Heart left ventricle (tissue), 16 donors: ENCODE data around the gene ZSCAN10. TPM values are rescaled to one million over a fixed set of nuclear protein-coding genes. Genes with fewer than 3 reads are reported as not detected.

Experiments used
- ATAC-seq, 4 donors: fragments of 200-7000 bp; cut with Tn5 transposase; one replicate each; pipeline ENCODE4 v1.9.1; 2020 to 2022; ENCODE audit warnings: moderate library complexity in 4 of 4, mild to moderate bottlenecking in 3 of 4, moderate number of reproducible peaks in 1 of 4
- DNase-seq, 5 donors: peaks; one replicate each; pipeline ENCODE4 v3.0.0-alpha.2; 2020
- H3K27ac ChIP-seq, 12 donors: fragments of 200-600 bp; sonication (generic) in 4 of 12; one replicate each; pipeline versions ENCODE4 v1.5.0 to v1.8.0; 2016 to 2022; ENCODE audit warnings: mild to moderate bottlenecking in 2 of 12
- H3K27me3 ChIP-seq, 9 donors: fragments of 200-600 bp; sonication (generic) in 2 of 9; one replicate each; pipeline versions ENCODE4 v1.5.1 to v1.8.0; 2016 to 2022; ENCODE audit warnings: mild to moderate bottlenecking in 3 of 9
- H3K36me3 ChIP-seq, 9 donors: fragments of 200-600 bp; sonication (generic) in 2 of 9; one replicate each; pipeline versions ENCODE4 v1.5.0 to v1.8.0; 2018 to 2022; ENCODE audit warnings: mild to moderate bottlenecking in 2 of 9
- H3K4me1 ChIP-seq, 12 donors: fragments of 200-600 bp; sonication (generic) in 4 of 12; one replicate each; pipeline versions ENCODE4 v1.5.0 to v1.8.0; 2016 to 2022; ENCODE audit warnings: mild to moderate bottlenecking in 3 of 12
- H3K4me3 ChIP-seq, 12 donors: fragments of 200-600 bp; sonication (generic) in 4 of 12; one replicate each; pipeline versions ENCODE4 v1.5.0 to v1.8.0; 2017 to 2022; ENCODE audit warnings: mild to moderate bottlenecking in 9 of 12, moderate library complexity in 4 of 12
- H3K9me3 ChIP-seq, 12 donors: fragments of 200-600 bp; sonication (generic) in 4 of 12; one replicate each; pipeline versions ENCODE4 v1.5.0 to v1.8.0; 2016 to 2022; ENCODE audit warnings: mild to moderate bottlenecking in 1 of 12
- POLR2A ChIP-seq, 2 donors: fragments of 450-650 bp; IDR thresholded peaks; one replicate each; pipeline ENCODE4 v1.6.1; 2017; ENCODE audit warnings: antibody characterized with exemption in 2 of 2, mild to moderate bottlenecking in 2 of 2, moderate library complexity in 2 of 2
- WGBS, 4 donors: extraction: QIAGEN DNeasy Blood & Tissue Kit in 2 of 4; methylation state at CpG; one replicate each; pipeline versions ENCODE4 v1.1.5 to v1.1.7; 2013 to 2018; 5-methylcytosine and 5-hydroxymethylcytosine counted together
- intact Hi-C, 10 donors: fragments of 100-400 bp; cut with DNase I; formaldehyde crosslinking; loops; one replicate each; pipeline versions ENCODE4 v1.11.1 to v1.14.2; 2022
- polyA plus RNA-seq, 2 donors: library from polyadenylated mRNA; stranded (reverse); fragments of 200-250 nt; gene quantifications; one replicate each; pipeline ENCODE4 v1.2.3, GENCODE V29; 2013
- total RNA-seq, 9 donors: library from RNA; depleted of rRNA in 2 of 9; stranded (reverse); fragments of >200 nt in 2 of 9; fragmentation: NEBNext Ultra II Directional in 3 of 9; extraction: Animal tissue kit (Norgen Biotek cat#: 25700) in 3 of 9; gene quantifications; one replicate each; pipeline versions ENCODE4 v1.1.0 to v1.2.4, GENCODE V29; 2016 to 2023
- TF ChIP-seq, protein P1 (sequence below), 12 donors: fragments of 200-600 bp; sonication (generic) in 4 of 12; IDR thresholded peaks; one replicate each; pipeline versions ENCODE4 v1.5.0 to v1.8.0; 2018 to 2022; ENCODE audit warnings: antibody characterized with exemption in 12 of 12, mild to moderate bottlenecking in 5 of 12
- donor health status: ischemic (EF 13 %, LVEDD 7.1; RV severe dilation, severe dysfunction).
- donor health status: healthy with polysubstance abuse.
- donor health status: DM: no; HTN: yes; CAD: no.
- donor health status: DM: no; HTN: no; CAD: no.
- donor health status: ischemic (EF 25% LVEDD 6.9; RV normal size, moderate dysfunction).
- donor health status: ischemic (EF 25% LVEDD 5.7; RV mildly dilated, moderate dysfunction).
- donor health status: healthy.
- donor health status: DM: yes; HTN: yes; CAD: no.
- donor health status: ischemic (EF 35%, LVEDD 5.7; RV mildly dilated, moderate dysfunction).
- donor health status: nonischemic (EF 11% LVEDD 7.7; RV severe dilation, severe dysfunction).
- donor health status: DM: yes; HTN: yes; CAD: no.
- donor health status: PGD.
- donor health status: ischemic (EF 29% LVEDD 5.4; RV normal size, mild dysfunction).
- donor health status: nonischemic (EF 23%, LVEDD 6.1; RV moderate dilation, normal function).

The ZSCAN10 gene
- total and polyA plus RNA-seq, 11 donors, result not detected

DNA sequence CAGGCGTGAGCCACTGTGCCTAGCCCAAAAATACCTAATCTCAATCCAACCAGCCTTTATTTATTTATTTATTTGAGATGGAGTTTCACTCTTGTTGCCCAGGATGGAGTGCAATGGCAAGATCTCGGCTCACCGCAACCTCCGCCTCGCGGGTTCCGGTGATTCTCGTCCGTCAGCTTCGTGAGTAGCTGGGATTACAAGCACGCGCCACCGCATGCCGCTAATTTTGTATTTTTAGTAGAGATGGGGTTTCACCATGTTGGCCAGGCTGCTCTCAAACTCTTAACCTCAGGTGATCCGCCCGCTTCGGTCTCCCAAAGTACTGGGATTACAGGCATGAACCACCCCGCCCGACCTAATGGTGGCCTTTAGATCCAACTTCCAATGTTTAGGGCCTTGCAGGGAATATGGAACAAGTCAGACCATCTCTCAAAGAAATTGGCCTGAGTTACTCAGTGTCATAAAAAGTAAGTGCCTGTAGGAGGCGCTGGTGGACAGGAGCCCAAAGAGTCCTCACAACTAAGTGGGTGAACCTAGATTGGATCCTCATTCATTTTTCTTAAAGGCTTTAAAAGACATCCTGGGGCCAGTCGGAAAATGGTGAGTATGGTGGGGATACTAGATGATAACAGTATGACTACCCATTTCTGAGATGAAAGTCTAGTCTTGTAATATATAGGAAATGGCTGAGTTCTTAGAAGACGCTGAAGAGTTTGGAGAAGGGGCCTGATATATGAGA lies 4.6 kb downstream of the ZSCAN10 start:
- TF ChIP-seq, protein P1, sequence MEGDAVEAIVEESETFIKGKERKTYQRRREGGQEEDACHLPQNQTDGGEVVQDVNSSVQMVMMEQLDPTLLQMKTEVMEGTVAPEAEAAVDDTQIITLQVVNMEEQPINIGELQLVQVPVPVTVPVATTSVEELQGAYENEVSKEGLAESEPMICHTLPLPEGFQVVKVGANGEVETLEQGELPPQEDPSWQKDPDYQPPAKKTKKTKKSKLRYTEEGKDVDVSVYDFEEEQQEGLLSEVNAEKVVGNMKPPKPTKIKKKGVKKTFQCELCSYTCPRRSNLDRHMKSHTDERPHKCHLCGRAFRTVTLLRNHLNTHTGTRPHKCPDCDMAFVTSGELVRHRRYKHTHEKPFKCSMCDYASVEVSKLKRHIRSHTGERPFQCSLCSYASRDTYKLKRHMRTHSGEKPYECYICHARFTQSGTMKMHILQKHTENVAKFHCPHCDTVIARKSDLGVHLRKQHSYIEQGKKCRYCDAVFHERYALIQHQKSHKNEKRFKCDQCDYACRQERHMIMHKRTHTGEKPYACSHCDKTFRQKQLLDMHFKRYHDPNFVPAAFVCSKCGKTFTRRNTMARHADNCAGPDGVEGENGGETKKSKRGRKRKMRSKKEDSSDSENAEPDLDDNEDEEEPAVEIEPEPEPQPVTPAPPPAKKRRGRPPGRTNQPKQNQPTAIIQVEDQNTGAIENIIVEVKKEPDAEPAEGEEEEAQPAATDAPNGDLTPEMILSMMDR (IDR thresholded peaks at IDR 0.05), result peak; percentile 23 to 58 (median 49)
- no peak for TF ChIP-seq POLR2A (IDR thresholded peaks at IDR 0.05)
- Histone ChIP-seq H3K4me1 (peaks cover 0 to 15% (median under 1%) of the 10 kb centered on the region in 12 donors), H3K9me3 (no peaks in the 10 kb centered on the region), H3K27me3 (peaks cover 0 to 11% (median 0%) of the 10 kb centered on the region in 9 donors), H3K36me3 (no peaks in the 10 kb centered on the region), H3K4me3 (no peak overlapping the region), H3K27ac (no peak overlapping the region)
- WGBS, 4 donors, result 82 to 93% (median 90%) methylated on average over 22 of the region's 22 CpGs
- DNase-seq, result no peak
- intact Hi-C loops, result loop anchor here in 3 of 10 donors (5.0 kb wide), 3 partner anchors 32 to 73 kb away; no protein-coding TSS in a partner anchor
- no peak for ATAC-seq

DNA sequence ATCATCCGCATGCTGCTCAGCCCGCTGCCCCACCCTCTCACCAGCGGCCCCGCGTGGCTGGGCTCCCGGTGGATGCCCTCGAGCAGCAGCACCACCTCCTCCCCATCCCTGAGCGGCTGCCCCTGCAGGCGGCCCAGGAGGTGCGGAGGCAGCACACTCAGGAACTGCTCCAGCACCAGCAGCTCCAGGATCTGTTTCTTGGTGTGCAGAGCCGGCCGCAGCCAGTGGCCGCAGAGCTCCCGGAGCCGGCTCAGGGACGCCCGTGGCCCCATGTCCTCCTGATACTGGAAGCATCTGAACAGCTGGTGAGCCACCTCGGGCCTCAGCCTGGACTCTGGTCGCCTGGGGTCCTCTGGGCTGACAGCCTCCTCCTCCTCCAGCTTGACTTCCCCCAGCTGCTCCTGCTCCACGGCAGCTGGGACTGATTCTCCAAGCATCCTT lies 6.6 kb downstream of the ZSCAN10 start:
- H3K27ac ChIP-seq, result no peak overlapping the region
- DNase-seq, result no peak
- H3K36me3 ChIP-seq, result no peaks in the 10 kb centered on the region
- intact Hi-C loops, result loop anchor here in 3 of 10 donors (5.0 kb wide), 1 partner anchor 35 kb away; no protein-coding TSS in a partner anchor
- H3K27me3 ChIP-seq, result peaks cover 0 to 11% (median 0%) of the 10 kb centered on the region in 9 donors
- WGBS, 4 donors, result 45 to 78% (median 63%) methylated on average over 15 to 20 of the region's 20 CpGs
- H3K4me1 ChIP-seq, result peaks cover 3 to 24% (median 7%) of the 10 kb centered on the region in 12 donors
- TF ChIP-seq, protein P1 (IDR thresholded peaks at IDR 0.05), result no peak
- TF ChIP-seq POLR2A (IDR thresholded peaks at IDR 0.05), result no peak
- H3K4me3 ChIP-seq, result no peak overlapping the region
- no peak for ATAC-seq
- no peaks in the 10 kb centered on the region for H3K9me3 ChIP-seq

GRCh38 chr16:3091551-3091950 lies 7.5 kb downstream of the ZSCAN10 start:
- WGBS, 4 donors, result 82 to 92% (median 87%) methylated on average over 6 to 8 of the region's 8 CpGs
- ATAC-seq, result no peak

More at GRCh38 chr16:3091551-3091950, 7.5 kb downstream of the ZSCAN10 start:
- Histone ChIP-seq H3K4me3 (no peak overlapping the region), H3K9me3 (no peaks in the 10 kb centered on the region), H3K27me3 (peaks cover 0 to 11% (median 0%) of the 10 kb centered on the region in 9 donors), H3K4me1 (peaks cover 4 to 33% (median 14%) of the 10 kb centered on the region in 12 donors), H3K36me3 (no peaks in the 10 kb centered on the region), H3K27ac (no peak overlapping the region)
- DNase-seq, result no peak
- intact Hi-C loops, result loop anchor here in 3 of 10 donors (5.0 kb wide), 1 partner anchor 36 kb away; no protein-coding TSS in a partner anchor
- TF ChIP-seq, protein P1 (IDR thresholded peaks at IDR 0.05), result no peak
- TF ChIP-seq POLR2A (IDR thresholded peaks at IDR 0.05), result no peak
